HG03097 (cell line): Measurements from ENCODE around the gene VWA3B.
"Not testable (repeated sequence)": the region's sequence is repeated elsewhere in the genome, so short reads cannot be mapped to it uniquely, and the experiment has no call there.

Experiments
- ATAC-seq: cut with Tn5 transposase; IDR thresholded peaks from one replicate; pipeline ENCODE4 v1.9.1; 2021; ENCODE audit not compliant: unreplicated experiment, low FRiP score

The VWA3B gene

DNA sequence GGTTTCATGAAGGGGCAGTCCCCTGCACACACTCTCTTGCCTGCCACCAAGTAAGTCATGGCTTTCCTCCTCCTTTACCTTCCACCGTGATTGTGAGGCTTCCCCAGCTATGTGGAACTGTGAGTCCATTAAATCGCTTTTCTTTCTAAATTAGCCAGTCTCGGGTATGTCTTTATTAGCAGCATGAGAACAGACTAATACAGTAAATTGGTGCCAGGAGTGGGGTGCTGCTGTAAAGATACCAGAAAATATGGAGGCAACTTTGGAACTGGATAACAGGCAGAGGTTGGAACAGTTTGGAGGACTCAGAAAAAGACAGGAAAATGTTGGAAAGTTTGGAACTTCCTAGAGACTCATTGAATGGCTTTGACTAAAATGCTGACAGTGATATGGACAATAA lies 233.2 kb downstream of the VWA3B start:
- ATAC-seq, result not testable (repeated sequence)

DNA sequence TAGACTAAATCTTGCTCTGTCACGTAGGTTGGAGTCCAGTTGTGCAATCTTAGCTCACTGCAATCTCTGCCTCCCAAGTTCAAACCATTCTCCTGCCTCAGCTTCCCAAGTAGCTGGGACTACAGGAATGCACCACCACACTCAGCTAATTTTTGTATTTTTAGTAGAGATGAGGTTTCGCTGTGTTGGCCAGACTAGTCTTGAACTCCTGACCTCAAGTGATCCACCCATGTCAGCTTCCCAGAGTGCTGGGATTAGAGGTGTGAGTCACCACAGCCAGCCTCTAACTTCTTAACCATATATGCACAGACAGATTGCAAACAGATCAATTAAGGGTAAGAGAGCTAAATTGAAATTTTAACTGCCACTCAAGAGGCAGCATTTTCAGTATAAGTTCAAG lies 237.2 kb downstream of the VWA3B start:
- no peak for ATAC-seq

- ATAC-seq, result no peak
Measured at GRCh38 chr2:98327776-98328175, 240.8 kb downstream of the VWA3B start.

DNA sequence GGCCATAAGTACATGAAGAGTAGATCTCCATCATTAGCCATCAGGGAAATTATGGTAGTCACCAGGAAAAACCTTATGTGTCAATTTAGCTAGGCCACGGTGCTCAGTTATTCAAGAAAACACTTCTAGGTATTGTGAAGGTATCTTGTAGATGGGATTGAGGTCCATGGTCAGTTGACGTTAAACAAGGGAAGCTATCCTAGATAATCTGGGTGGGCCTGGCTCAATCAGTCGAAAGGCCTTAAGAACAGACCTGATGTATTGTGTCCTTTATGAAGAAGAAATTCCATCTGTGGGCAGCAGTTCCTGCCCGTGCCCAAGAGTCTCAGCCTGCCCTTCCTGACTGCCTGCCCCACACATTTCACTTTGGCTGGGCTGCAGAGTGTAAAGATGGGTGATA lies 242.6 kb downstream of the VWA3B start:
- ATAC-seq, result no peak

GRCh38 chr2:98332989-98333388 lies 246.0 kb downstream of the VWA3B start:
- no peak for ATAC-seq

- no peak for ATAC-seq
Measured at GRCh38 chr2:98333922-98334321, 247.0 kb downstream of the VWA3B start.

- no peak for ATAC-seq
Measured at GRCh38 chr2:98334439-98335078, 247.6 kb downstream of the VWA3B start.

- no peak for ATAC-seq
Measured at GRCh38 chr2:98335271-98335670, 248.3 kb downstream of the VWA3B start.

DNA sequence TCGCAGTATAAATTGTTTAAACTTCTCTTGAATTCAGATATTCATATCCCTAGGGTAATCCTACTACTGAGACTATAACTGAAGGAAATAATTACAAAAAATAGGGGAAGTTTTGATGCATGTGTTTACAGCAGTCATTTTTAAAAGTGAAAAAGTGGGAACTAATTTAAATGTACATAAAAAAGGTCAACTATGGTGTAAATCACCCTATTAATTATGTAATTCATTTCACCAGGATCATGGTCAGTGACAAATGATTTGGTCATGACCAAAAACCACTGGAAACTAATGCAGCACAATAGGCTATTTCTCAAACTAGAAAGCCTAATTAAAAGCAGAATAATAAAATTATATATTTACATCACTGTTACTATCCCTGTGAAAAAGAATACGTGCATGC lies 254.3 kb downstream of the VWA3B start:
- ATAC-seq, result no peak

DNA sequence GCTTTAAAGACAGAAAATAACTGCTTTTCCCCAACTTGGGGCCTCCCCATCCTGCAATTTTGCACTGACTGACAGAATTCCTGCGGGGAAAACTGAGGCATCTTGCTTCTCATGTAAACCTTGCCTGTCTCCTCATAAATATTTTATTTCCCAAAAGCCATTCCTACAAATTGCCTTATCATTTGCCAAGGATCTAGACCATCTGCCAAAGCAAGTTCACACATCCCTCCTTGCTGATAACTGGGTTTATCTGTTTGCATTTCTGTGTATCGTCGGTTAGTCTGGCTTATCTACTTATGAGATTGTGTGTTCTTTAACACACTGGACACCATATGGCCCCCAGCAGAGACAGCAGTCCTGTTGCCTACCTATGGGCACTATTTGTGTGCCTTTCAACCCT lies 256.3 kb downstream of the VWA3B start:
- ATAC-seq, result no peak

DNA sequence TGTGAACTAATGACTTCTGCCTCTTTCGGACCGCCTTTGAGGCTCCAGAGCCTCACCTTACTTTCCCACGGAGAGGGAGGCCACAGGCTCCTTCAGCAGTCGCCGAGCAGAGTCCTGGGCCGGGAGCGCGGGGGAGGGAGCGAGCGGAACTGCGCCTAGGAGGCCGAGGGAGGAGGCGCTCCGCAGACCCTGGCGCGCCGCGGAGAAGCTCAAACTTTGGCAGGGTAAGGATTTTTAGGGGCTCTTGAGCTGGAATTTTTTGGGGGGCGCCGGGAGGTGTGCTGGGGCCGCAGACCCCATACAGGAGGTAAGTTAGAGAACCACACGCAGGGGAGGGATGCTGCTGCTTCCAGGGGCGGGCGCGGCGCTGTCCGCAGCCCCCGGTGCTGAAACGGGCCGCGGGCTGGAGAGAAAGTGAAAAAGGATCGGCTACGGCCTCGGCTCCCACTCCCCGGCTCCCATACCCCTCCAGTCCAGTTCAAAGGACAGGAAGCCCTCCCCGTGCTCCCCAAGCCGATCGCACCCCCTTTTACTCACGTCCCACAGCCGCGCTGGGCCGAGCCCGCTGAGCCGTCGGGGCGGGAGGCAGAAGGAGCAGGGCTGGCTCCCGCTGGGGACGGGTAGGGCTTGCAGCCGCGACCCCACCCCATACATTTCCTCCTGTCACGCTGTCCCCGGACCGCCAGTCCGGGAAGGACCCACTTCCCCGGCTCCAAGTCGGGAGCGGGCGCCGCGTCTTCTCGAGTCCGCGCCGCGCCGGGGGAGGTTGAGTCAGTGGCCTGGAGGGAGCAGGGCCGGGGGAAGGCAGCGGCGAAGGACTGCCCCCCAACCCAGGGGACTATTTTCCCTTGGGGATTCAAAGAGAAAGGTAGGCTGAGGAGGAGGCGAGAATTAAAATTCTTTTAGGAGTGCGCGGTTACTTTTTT lies 259.6 kb downstream of the VWA3B start, which contains the start of gene CNGA3:
CNGA3 (plus strand) TSS at position 146 of the 926 bp plus-strand sequence. CDS start 23,520 bp downstream, outside the sequence.
- no peak for ATAC-seq

DNA sequence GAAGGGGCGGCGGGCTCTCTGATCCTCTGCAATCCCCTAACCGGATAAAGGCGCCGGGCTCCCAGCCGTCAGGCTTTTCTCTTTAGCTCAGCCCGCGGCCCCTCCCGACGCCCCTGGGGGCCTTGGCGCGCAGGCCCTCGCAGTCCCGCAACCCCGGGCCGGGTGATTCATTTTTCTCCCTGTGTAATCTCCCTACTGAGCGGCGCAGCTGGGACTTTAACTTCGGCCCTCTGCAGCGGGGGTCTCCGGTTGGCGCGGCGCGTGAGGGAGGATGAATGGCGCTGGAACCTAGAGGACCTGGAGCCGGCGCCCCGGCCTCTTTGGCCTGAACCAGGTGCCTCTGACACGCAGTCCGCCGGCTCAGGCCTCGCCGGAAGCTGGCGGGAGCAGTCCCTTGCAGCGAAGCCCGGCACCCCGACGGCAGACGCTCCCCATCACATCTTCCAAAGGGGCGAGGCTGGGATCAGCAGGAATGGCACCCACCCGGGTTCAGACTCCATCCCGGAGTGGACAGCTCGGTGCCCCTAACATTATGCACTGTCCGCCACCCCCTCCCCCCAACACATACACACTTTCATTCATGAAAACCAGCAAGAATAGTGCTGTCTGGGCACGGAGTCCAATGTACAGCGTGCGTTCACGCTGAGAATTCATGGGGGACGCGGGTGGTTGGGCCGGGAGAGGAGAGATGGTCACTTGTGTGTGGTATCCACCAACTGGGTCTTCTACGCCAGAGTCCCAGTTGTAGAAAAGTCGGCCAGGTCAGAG lies 260.5 kb downstream of the VWA3B start:
- ATAC-seq, result no peak

GRCh38 chr2:98348066-98348561 lies 261.1 kb downstream of the VWA3B start:
- no peak for ATAC-seq

DNA sequence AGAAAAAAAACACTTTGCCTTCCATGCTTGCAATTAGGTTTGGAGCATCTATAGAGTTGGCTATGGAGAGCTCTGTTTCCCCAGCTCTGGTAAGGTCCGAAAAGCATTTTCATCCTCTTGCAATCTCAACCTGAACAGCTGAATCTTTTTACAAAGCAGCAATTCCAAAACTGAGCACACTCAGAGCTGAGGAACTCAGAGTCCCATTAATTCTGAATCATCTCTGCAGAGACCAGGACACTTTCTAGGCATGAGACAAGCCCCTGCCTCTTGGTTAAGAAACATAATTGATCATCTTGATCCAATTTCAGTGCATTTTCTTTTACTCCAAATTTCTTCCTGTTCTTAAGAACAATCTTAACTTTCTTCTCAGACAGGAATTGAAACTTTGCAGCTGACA lies 263.4 kb downstream of the VWA3B start:
- no peak for ATAC-seq

GRCh38 chr2:98355881-98356280 lies 268.9 kb downstream of the VWA3B start:
- ATAC-seq, result no peak

- ATAC-seq, result no peak
Measured at GRCh38 chr2:98356729-98357128, 269.8 kb downstream of the VWA3B start.

- ATAC-seq, result no peak
Measured at GRCh38 chr2:98357849-98358248, 270.9 kb downstream of the VWA3B start.

DNA sequence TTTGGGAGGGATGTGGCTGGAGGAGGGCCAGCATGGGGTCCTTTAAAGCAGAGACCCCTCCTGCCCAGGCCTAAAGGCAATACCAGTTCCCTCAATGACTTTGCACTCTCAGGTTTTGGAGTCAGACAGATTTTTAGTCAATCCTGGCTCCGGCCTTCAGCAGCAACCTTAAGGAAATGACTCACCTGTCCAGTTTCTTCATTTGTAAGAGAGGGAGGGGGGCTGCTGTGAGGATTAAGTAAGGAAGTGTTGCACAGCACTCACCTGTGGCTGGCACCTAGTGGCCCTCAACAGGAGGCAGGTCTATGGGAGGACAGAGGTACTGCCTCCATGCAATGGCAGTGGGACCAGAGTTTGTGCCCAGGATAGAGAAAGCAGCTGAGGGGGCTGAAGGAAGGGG lies 273.0 kb downstream of the VWA3B start:
- no peak for ATAC-seq
